Measurements from ENCODE around the gene ZKSCAN3.

DNA sequence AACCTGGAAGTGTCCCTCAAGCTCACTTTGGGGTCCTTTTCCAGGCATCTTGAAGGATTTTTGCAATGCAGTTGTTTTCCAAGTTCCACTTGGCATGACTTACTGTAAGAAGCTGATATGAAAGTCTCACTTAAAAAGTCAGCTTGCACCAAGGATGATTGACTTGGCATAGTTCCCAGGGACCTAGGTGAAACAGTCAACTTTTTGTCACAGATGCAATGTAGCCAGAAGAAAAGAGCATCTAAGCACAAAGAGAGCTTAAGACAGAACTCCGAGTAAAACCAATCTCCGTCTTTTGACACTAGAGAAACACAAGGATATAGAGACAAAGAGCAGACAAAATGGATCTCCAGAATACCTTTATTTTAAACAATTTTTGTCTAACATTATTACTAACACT is 52.5 kb downstream of the ZKSCAN3 start:
- TF ChIP-seq MAFK (IDR thresholded peaks at IDR 0.05; ENCODE audit: low read depth, low read length) (no peak), HDAC2 (IDR thresholded peaks at IDR 0.05; ENCODE audit: borderline replicate concordance in 1 of 2, low read depth in 2 of 2, low read length in 2 of 2) (no peak), JUND (IDR thresholded peaks at IDR 0.05; ENCODE audit: low read length) (no peak), CBX5 (IDR thresholded peaks at IDR 0.05; ENCODE audit: low read depth, low read length) (no peak), POLR2AphosphoS5 (IDR thresholded peaks at IDR 0.05; ENCODE audit: low read depth, low read length) (no peak), CBX8 (IDR thresholded peaks at IDR 0.05; ENCODE audit: borderline replicate concordance, low read depth, low read length) (no peak), BCL11A (IDR thresholded peaks at IDR 0.05; ENCODE audit: low read depth in 2 of 2, low read length in 2 of 2) (no peak), POU5F1 (IDR thresholded peaks at IDR 0.05; ENCODE audit: low read depth, low read length) (no peak), EZH2 (IDR thresholded peaks at IDR 0.05; ENCODE audit: low read depth, low read length, severe bottlenecking) (no peak)
- TF ChIP-seq, protein P1, sequence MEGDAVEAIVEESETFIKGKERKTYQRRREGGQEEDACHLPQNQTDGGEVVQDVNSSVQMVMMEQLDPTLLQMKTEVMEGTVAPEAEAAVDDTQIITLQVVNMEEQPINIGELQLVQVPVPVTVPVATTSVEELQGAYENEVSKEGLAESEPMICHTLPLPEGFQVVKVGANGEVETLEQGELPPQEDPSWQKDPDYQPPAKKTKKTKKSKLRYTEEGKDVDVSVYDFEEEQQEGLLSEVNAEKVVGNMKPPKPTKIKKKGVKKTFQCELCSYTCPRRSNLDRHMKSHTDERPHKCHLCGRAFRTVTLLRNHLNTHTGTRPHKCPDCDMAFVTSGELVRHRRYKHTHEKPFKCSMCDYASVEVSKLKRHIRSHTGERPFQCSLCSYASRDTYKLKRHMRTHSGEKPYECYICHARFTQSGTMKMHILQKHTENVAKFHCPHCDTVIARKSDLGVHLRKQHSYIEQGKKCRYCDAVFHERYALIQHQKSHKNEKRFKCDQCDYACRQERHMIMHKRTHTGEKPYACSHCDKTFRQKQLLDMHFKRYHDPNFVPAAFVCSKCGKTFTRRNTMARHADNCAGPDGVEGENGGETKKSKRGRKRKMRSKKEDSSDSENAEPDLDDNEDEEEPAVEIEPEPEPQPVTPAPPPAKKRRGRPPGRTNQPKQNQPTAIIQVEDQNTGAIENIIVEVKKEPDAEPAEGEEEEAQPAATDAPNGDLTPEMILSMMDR (IDR thresholded peaks at IDR 0.05; ENCODE audit: control extremely low read depth in 1 of 3, insufficient read depth in 1 of 3, low read depth in 1 of 3, low read length in 3 of 3) = no peak

Data from H1 (cell line).